ENCODE data around the gene ARHGEF4. TPM values are rescaled to one million over a fixed set of nuclear protein-coding genes. Genes with fewer than 3 reads are reported as not detected.

The ARHGEF4 gene
- total and polyA plus RNA-seq, 2 experiments from 2014 or later: 26.0 to 82.2 TPM

DNA sequence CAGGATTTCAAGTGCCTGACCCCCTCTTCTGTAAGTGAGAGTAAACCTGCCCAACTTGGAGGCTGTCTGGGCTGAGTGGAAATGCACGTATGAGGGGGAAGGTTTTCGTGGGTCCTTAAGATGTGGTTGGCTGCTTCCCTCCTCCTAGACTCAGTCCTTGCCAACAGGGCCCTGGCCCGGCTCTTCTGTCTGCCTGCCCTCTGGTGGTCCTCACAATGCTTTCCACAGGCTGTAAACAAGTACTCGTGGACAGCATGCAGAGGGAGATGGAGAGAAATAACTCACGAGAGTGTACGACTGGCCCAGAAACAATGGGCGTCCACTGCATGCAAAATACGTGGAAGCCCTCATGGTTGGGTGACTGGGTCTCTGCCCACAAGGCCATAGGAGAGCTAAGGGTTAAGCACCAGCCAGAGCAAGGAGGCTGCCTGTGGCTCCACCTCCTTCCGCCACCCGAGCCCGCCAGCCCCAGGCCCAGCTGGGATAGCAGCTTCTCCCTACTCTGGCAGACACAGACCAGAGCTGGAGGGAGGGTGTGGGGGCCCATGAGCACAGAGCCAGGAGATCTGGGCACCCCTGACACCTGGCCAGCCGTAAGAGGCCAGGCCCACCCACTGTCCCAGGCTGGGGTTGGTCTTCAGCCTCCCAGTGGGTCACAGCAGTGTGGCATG is 17.0 kb upstream of the ARHGEF4 start:
- Histone ChIP-seq H3K27ac (no peak overlapping the region), H3K4me1 (ENCODE audit: low read depth) (peaks cover 7% of the 10 kb centered on the region), H3K9me3 (ENCODE audit: low read depth) (no peaks in the 10 kb centered on the region), H3K4me3 (no peak overlapping the region), H3K36me3 (no peaks in the 10 kb centered on the region), H3K27me3 (no peaks in the 10 kb centered on the region)
- TF ChIP-seq, protein P1, sequence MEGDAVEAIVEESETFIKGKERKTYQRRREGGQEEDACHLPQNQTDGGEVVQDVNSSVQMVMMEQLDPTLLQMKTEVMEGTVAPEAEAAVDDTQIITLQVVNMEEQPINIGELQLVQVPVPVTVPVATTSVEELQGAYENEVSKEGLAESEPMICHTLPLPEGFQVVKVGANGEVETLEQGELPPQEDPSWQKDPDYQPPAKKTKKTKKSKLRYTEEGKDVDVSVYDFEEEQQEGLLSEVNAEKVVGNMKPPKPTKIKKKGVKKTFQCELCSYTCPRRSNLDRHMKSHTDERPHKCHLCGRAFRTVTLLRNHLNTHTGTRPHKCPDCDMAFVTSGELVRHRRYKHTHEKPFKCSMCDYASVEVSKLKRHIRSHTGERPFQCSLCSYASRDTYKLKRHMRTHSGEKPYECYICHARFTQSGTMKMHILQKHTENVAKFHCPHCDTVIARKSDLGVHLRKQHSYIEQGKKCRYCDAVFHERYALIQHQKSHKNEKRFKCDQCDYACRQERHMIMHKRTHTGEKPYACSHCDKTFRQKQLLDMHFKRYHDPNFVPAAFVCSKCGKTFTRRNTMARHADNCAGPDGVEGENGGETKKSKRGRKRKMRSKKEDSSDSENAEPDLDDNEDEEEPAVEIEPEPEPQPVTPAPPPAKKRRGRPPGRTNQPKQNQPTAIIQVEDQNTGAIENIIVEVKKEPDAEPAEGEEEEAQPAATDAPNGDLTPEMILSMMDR (IDR thresholded peaks at IDR 0.05; ENCODE audit: low read depth, low read length): peak; percentile 19
- DNase-seq (ENCODE audit: low read depth in 1 of 2, low spot score in 1 of 2): peak in 1 of 2 donors; percentile 60

DNA sequence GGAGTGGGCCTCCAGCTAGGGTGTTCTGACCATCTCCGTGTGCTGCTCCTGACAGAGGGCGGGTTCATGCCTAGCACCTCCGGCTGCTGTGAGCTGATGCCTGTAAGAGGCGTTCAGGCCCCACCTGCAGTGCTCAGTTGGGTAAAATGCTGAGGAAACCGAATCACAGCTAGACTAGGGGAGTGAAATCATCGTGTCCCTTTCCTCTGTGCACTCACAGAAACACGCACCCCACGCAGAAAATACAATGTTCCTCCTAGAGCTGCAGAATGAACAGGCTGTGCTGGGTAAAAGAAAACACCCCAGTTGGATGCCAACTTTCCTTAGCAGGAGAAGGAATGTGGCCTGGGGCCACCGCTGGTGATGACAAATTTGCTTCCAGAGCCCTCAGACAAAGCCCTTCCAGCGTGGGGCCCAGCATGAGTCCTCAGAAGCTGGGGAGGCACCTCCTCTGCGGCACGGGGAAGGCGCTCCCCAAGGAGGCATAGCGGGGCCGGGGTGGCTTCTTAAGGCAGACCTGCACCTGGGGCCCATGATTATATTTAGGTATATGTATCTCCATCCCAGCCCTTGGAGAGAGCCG is 16.3 kb upstream of the ARHGEF4 start:
- no peak overlapping the region for H3K4me3 ChIP-seq
- DNase-seq (ENCODE audit: low read depth in 1 of 2, low spot score in 1 of 2): peak; percentile 17 to 46

DNA sequence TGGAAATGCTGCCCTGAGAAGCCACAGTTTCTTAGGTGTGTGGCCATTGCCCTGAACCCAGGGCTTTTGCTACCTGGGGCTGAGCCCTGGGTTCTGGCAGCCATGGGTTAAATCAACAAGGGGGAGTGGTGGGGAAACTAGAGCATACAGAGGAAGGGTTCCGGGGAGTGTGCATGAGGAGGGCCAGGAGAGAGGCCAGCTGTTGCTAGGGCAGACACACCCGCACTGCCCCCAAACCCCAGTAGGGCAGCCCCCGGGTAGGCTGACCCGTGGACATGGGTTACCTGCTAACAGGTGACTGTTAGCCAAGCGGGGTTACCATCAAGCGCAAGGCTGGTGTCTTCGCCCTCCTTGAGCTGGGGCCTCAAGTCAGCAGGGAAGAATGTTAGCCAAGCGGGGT is 14.8 kb upstream of the ARHGEF4 start:
- TF ChIP-seq, protein P1 (IDR thresholded peaks at IDR 0.05; ENCODE audit: low read depth, low read length): no peak
- H3K4me1 ChIP-seq (ENCODE audit: low read depth): peaks cover 7% of the 10 kb centered on the region
- DNase-seq (ENCODE audit: low read depth in 1 of 2, low spot score in 1 of 2): no peak
- no peaks in the 10 kb centered on the region for H3K9me3 ChIP-seq (ENCODE audit: low read depth)
- no peaks in the 10 kb centered on the region for H3K36me3 ChIP-seq
- H3K4me3 ChIP-seq: no peak overlapping the region
- no peaks in the 10 kb centered on the region for H3K27me3 ChIP-seq
- no peak overlapping the region for H3K27ac ChIP-seq

More for the DNA sequence above, 16.3 kb upstream of the ARHGEF4 start:
- H3K4me1 ChIP-seq (ENCODE audit: low read depth): peaks cover 7% of the 10 kb centered on the region
- no peaks in the 10 kb centered on the region for H3K36me3 ChIP-seq
- TF ChIP-seq, protein P1 (IDR thresholded peaks at IDR 0.05; ENCODE audit: low read depth, low read length): no peak
- H3K27me3 ChIP-seq: no peaks in the 10 kb centered on the region
- no peaks in the 10 kb centered on the region for H3K9me3 ChIP-seq (ENCODE audit: low read depth)
- no peak overlapping the region for H3K27ac ChIP-seq

DNA sequence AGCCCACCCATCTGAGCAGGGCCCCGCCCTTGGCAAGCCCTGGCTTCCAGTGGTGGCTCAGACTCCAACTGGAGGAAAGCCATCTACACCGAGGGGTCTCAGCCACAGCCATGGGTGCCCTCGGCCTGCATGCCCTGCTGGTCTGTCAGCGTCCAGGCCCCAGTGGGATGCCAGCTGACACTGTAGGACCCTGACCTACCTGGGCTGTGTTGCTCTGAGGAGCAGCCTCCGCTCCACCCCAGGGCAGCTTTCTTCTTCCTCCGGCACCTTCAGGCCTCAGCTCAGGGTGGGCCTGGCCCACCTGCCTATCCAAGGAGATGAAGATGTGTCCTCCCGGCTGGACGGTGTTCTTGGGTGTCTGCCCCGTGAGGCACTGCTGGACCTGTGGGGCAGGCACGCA is 13.9 kb upstream of the ARHGEF4 start:
- no peaks in the 10 kb centered on the region for H3K27me3 ChIP-seq

DNA sequence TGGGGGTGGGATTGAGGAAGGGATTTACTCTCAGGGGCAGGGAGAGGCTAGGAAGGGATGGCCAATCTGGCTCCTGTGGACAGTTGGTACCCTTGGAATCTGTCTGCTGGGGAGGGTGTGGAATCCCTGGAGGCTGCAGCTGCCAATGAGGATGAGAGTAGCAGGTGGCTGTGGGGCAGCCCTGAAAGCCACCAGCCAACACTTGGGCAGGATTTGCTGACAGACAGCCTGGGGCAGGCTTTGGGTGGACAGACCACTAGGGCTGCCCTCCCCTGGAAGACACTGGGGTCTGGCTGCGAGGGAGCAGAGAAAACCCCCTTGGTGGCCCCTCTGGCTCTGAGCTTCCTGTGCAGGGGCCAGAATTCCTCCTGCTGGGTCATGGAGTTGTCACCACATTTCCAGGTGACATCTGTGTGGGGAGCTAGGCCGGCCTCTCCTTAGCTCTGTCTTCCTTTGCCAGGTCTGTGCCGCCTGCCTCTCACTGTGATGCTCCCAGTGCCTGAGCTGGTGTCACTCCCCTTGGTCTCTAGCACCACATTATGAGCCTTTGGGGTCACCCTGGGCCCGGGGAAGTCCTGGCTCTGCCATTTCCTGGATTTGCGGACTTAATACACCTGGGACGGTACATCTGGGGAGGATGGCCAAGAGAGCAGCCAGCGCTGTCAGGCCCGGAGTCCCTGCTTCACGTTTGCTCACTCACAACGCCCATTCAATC is 13.4 kb upstream of the ARHGEF4 start:
- H3K4me3 ChIP-seq: no peak overlapping the region
- no peaks in the 10 kb centered on the region for H3K36me3 ChIP-seq
- H3K9me3 ChIP-seq (ENCODE audit: low read depth): no peaks in the 10 kb centered on the region
- H3K27ac ChIP-seq: no peak overlapping the region
- TF ChIP-seq, protein P1 (IDR thresholded peaks at IDR 0.05; ENCODE audit: low read depth, low read length): no peak
- no peak for DNase-seq (ENCODE audit: low read depth in 1 of 2, low spot score in 1 of 2)
- no peaks in the 10 kb centered on the region for H3K27me3 ChIP-seq
- H3K4me1 ChIP-seq (ENCODE audit: low read depth): peaks cover 7% of the 10 kb centered on the region

More for the DNA sequence above, 13.9 kb upstream of the ARHGEF4 start:
- no peak for DNase-seq (ENCODE audit: low read depth in 1 of 2, low spot score in 1 of 2)
- H3K4me1 ChIP-seq (ENCODE audit: low read depth): peaks cover 7% of the 10 kb centered on the region
- H3K27ac ChIP-seq: no peak overlapping the region
- H3K36me3 ChIP-seq: no peaks in the 10 kb centered on the region
- no peaks in the 10 kb centered on the region for H3K9me3 ChIP-seq (ENCODE audit: low read depth)
- TF ChIP-seq, protein P1 (IDR thresholded peaks at IDR 0.05; ENCODE audit: low read depth, low read length): no peak
- H3K4me3 ChIP-seq: no peak overlapping the region
